Stimulated activated CD4-positive, alpha-beta T cell treated with anti-CD3 and anti-CD28 coated beads, Interleukin-15, amount 100 ng/mL, for 48 hours (primary cell): ENCODE results near the gene BMI1.

Experiments used
- DNase-seq, 2 donors: peaks; one replicate each; pipeline ENCODE4 v3.0.0-alpha.2; 2020; ENCODE audit warnings: low read depth in 2 of 2

The BMI1 gene

DNA sequence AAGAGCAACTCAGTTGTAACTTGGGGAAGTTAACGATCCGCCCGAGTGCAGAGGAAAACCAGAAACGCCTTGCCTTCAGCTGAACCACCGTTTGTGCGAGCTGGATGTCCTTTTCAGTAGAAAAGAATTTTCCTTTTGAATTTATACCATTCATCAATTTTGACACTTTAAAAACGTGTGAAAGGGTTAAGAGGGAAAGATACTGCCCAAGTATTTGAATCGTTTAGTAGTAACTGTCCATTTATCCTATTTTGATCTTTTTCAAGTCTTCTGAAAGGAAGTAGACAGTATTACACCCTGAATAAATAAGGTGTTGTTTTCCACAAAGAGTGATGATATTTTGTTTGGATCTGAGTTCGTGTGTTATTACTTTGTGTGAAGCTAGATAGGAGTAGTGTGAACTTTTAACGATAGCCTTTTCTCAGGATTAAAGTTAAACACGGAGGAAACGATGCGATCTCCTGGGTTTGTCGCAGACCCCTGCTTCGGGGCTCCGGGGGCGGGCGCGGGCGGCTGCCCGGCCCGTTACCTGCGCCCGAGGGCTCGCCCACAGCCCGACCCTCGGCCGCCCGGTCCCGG is 830 bp upstream of the BMI1 start:
- DNase-seq = no peak

- no peak for DNase-seq
Measured at GRCh38 chr10:22321156-22321923, 441 bp downstream of the BMI1 start.

DNA sequence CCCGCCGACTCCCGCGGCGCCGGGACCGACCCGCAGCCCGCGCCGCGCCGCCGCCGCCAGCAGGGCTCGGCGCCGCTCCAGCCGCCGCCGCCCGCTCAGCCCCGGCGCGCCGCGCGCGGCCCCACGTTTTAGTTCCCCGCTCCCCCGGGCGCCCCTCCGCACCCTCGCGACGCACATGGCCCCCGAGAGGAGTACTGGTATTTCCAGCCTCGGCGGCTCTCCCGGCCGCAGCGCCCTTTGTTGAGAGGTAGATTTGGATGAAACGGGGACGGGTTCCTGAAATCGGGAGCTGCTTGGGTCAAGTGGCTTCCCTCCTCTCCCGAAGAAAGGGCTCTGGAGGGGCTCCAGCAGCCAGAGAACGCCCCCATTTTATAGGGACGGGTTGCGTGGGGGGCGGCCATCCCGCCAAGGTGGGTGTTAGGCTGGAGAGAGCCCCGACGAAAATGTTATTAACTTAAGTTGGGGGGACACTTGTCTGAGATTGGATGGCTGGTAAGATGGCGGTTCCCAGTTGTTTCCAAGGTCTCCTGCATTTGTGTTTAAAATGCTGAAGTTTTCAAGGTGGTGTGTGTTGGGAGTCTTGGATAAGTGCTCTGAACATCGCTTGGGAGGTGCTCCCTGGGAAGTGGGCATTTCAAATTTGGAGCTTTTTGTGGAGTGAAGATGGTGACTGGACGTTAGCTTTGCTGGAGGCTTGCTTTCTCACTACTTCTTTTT is 1.2 kb downstream of the BMI1 start:
- no peak for DNase-seq

DNA sequence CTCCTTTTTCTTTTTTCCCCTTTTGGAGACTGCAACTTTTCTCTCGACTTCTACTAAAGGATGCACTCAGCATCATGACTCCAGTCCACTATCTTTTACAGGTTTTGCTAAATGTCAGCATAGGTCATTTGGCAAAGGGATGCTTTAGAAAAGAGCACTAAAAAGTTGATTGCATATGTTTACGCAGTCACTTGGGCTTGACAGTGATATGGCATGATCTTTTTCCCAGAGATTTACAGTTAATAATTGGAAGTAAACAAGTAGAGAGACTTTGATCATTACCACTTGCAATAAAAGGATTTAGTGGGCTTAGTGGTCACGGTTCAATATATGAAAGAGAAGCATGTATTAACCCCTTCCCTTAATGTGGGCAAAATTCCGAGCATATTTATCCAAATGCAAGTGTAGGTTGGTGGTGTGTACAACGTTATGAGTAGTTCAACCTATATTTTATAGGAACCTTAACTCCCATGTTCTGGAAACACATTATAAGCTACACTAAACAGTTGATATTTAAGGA is 1.8 kb downstream of the BMI1 start:
- no peak for DNase-seq

GRCh38 chr10:22323538-22324305 is 2.8 kb downstream of the BMI1 start:
- no peak for DNase-seq

- DNase-seq = no peak
Measured at GRCh38 chr10:22324413-22324812, 3.5 kb downstream of the BMI1 start.

- no peak for DNase-seq
Measured at GRCh38 chr10:22324893-22325271, 4.0 kb downstream of the BMI1 start.

DNA sequence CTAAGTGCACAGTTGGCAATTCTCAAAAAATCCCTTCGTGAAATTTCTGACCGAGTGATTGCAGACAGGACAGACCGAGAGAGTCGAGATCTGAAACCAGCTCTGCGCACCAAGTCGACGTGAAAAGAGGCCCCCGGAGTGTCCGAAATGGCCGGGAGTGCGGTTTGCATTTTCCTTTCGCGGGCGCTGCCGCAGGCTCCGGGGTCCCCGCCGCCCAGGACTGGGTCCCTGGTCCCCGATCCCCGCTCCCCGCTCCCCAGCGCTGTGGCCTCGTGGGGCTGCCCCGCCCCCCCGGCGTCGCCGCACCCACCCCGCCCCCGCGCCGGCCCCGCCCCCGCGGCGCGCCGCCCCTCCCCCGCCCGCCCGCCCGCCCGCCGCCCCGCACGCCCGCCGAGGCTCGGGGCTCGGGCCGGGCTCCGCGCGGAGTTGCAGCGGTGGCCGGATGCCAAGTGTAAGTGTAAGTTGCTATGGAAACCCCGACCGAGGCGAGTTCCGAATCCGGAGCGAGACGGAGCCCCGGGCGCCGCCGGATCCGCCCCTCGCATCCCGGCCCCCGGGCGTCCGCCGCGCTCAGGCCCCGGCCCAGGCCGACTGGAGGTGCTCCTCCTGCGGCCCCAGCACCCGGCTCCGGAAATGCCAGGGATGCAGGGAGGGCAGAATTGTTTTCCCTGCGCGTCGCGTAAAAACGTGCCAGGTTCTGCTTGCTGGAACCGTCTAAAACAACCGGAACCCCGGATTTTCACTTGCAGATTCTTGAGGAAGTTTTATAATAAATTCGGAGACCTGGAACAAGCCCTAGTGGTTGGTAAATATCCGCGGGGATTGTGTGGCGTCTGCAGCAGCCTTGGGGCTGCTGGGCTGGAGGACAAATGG is 4.6 kb downstream of the BMI1 start:
- DNase-seq = no peak

- no peak for DNase-seq
Measured at GRCh38 chr10:22326145-22326702, 5.3 kb downstream of the BMI1 start.

GRCh38 chr10:22329150-22329549 is 8.3 kb downstream of the BMI1 start:
- no peak for DNase-seq

GRCh38 chr10:22332116-22332692 is 11.3 kb downstream of the BMI1 start:
- no peak for DNase-seq

- DNase-seq = no peak
Measured at GRCh38 chr10:22333167-22333974, 12.5 kb downstream of the BMI1 start.

- DNase-seq = no peak
Measured at GRCh38 chr10:22333975-22334282, 13.0 kb downstream of the BMI1 start.

GRCh38 chr10:22334414-22335172 is 13.7 kb downstream of the BMI1 start:
- no peak for DNase-seq

DNA sequence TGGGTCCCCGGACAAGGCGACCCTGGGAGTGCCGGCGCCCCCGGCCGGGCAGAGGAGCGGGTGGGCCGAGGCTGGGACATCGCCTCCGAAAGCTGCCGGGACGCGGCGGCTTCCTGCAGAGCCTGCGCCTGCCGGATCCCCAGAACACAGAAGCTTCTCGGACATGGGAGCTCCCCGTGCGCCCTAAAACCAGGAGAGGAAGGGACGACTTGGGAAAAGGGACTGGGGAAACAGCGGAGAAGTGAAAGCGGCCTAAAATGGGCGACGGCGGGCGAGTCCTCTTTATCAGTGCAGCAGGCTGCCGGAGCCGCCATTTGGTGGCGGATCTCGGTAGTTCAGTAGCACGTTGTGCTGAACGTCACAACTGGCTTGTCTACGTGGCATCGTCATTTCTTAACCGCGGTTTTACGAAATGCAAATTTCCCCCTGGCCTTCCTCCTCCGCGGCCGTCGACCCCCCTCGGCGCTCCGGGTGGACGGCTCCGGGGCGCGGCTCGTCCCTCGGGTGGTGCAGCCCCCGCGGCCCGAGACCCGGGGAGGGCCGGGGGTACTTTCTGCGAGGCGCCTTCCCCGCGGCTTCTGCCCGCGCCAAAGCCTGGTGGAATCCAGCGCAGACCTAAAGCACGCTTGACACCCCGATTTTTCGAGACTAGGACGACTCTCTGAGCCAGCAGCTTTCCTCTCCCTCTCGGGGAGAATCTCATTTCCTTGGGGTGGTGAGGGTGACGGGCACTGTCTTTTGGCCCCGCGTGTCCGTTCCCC is 14.5 kb downstream of the BMI1 start:
- DNase-seq = no peak

GRCh38 chr10:22338185-22338900 is 17.4 kb downstream of the BMI1 start:
- DNase-seq = no peak

DNA sequence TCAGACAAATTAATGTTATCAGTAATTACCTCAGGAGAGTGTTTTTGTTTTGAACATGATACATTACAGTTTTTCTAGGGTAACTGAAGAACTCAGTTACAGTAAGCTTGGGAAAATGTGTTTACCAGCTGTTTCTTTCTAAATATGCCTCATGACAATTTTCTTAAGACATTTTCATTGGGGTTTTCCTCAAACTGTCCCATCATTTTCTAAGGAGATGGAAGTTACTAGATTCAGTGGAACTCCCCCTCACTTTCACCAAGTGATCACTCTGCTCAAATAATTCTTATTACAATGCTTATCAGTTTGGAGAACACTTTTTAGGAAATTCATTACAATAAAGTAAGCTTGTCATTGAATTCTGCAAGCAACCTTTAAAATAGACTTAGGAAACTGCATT is 18.0 kb downstream of the BMI1 start:
- DNase-seq = no peak
